HepG2 (cell line): ENCODE results near the gene ARHGDIG. TPM values are rescaled to one million over a fixed set of nuclear protein-coding genes. Genes with fewer than 3 reads are reported as not detected.

Experiments used
- CAMTA2 ChIP-seq: sonication (generic); formaldehyde crosslinking; IDR thresholded peaks from 2 replicates; pipeline ENCODE4 v1.4.0; 2020; ENCODE audit warnings: mild to moderate bottlenecking, missing genetic modification reagents, borderline replicate concordance
- GABPB1 ChIP-seq: IDR thresholded peaks from 2 replicates; pipeline ENCODE4 v1.6.1; 2016; ENCODE audit warnings: mild to moderate bottlenecking, missing genetic modification reagents, moderate library complexity, missing compliant biosample characterization
- HNF4G ChIP-seq, 2 experiments: sonication (generic) in 1 of 2; formaldehyde crosslinking in 1 of 2; IDR thresholded peaks; 2 replicates each; pipeline versions ENCODE4 v1.4.0 to v1.6.1; 2011 to 2020; ENCODE audit warnings: borderline replicate concordance in 2 of 2, low read depth in 2 of 2, mild to moderate bottlenecking in 2 of 2, low read length in 1 of 2, missing genetic modification reagents in 1 of 2, moderate library complexity in 1 of 2
- KDM4B ChIP-seq: sonication (generic); formaldehyde crosslinking; IDR thresholded peaks from 2 replicates; pipeline ENCODE4 v1.4.0; 2020; ENCODE audit warnings: missing genetic modification reagents
- KLF16 ChIP-seq, 2 experiments: sonication (generic) in 1 of 2; formaldehyde crosslinking in 1 of 2; IDR thresholded peaks; 2 replicates each; pipeline versions ENCODE4 v1.6.1 to v1.8.0; 2016 to 2023; ENCODE audit warnings: missing genetic modification reagents in 2 of 2, missing compliant biosample characterization in 1 of 2
- MAFF ChIP-seq: IDR thresholded peaks from 2 replicates; pipeline ENCODE4 v1.6.1; 2011; ENCODE audit warnings: low read depth, low read length, improper control_type of control experiment
- MAFK ChIP-seq, 2 experiments: IDR thresholded peaks in 1 of 2; conservative IDR thresholded peaks in 1 of 2; 2 replicates each; pipeline ENCODE4 v1.6.1; 2011; ENCODE audit warnings: improper control_type of control experiment in 2 of 2, low read length in 2 of 2
- MZF1 ChIP-seq: sonication (generic); formaldehyde crosslinking; IDR thresholded peaks from 2 replicates; pipeline ENCODE4 v1.8.1; 2023; ENCODE audit warnings: mild to moderate bottlenecking, missing genetic modification reagents, borderline replicate concordance
- RBM39 ChIP-seq: fragments of 200-400 bp; formaldehyde crosslinking; IDR thresholded peaks from one replicate; pipeline ENCODE4 v1.6.1; 2018; ENCODE audit warnings: antibody characterized with exemption, mild to moderate bottlenecking, low read depth, low read length; ENCODE audit not compliant: poor library complexity, severe bottlenecking
- REL ChIP-seq: sonication (generic); formaldehyde crosslinking; conservative IDR thresholded peaks from 2 replicates; pipeline ENCODE4 v1.8.0; 2022; ENCODE audit warnings: mild to moderate bottlenecking, missing genetic modification reagents, moderate library complexity
- SRSF4 ChIP-seq: fragments of 200-400 bp; formaldehyde crosslinking; IDR thresholded peaks from one replicate; pipeline ENCODE4 v1.6.1; 2018; ENCODE audit warnings: mild to moderate bottlenecking, low read depth, low read length, moderate library complexity; ENCODE audit not compliant: poor library complexity, severe bottlenecking
- ZBTB8A ChIP-seq: sonication (generic); formaldehyde crosslinking; IDR thresholded peaks from 2 replicates; pipeline ENCODE4 v1.4.0; 2020; ENCODE audit warnings: mild to moderate bottlenecking, low read depth, missing genetic modification reagents, borderline replicate concordance
- ZNF274 ChIP-seq: sonication (generic); formaldehyde crosslinking; IDR thresholded peaks from 2 replicates; pipeline ENCODE4 v1.5.1; 2020; ENCODE audit warnings: mild to moderate bottlenecking, missing genetic modification reagents
- ZNF317 ChIP-seq: sonication (generic); formaldehyde crosslinking; IDR thresholded peaks from 2 replicates; pipeline ENCODE4 v1.5.0; 2020; ENCODE audit warnings: mild to moderate bottlenecking, missing genetic modification reagents
- ZNF501 ChIP-seq: sonication (generic); formaldehyde crosslinking; IDR thresholded peaks from 2 replicates; pipeline ENCODE4 v1.5.1; 2020; ENCODE audit warnings: mild to moderate bottlenecking, moderate library complexity, missing genetic modification reagents
- ZNF547 ChIP-seq: sonication (generic); formaldehyde crosslinking; IDR thresholded peaks from 2 replicates; pipeline ENCODE4 v1.5.1; 2020; ENCODE audit warnings: mild to moderate bottlenecking, missing genetic modification reagents
- ZNF557 ChIP-seq: sonication (generic); formaldehyde crosslinking; IDR thresholded peaks from 2 replicates; pipeline ENCODE4 v1.4.0; 2020; ENCODE audit warnings: missing genetic modification reagents
- polyA plus RNA-seq, 8 experiments: library from polyadenylated mRNA; depleted of rRNA in 3 of 8; stranded (reverse) in 7 of 8; unstranded in 1 of 8; fragments of >200 nt; fragmentation: Illumina TruSeq in 4 of 8; extraction: Trizol in 4 of 8; gene quantifications; 2 replicates each; pipeline versions ENCODE4 v1.2.1 to v1.2.3, GENCODE V29; 2011 to 2016; ENCODE audit warnings: low read depth in 4 of 8, missing spikeins in 1 of 8, mixed read lengths in 1 of 8; ENCODE audit not compliant: insufficient read depth in 1 of 8
- total RNA-seq, 5 experiments: library from RNA; depleted of rRNA; stranded (reverse); fragments of >200 nt; fragmentation: Illumina TruSeq; extraction: Trizol; gene quantifications; 2 replicates each; pipeline ENCODE4 v1.2.3, GENCODE V29; 2016; ENCODE audit warnings: low read depth in 1 of 5
- TF ChIP-seq, protein P1 (sequence below): sonication (generic); formaldehyde crosslinking; IDR thresholded peaks from 2 replicates; pipeline ENCODE4 v1.4.0; 2020; ENCODE audit warnings: low read depth, mild to moderate bottlenecking, missing genetic modification reagents
- TF ChIP-seq, protein P2 (sequence below): sonication (generic); formaldehyde crosslinking; conservative IDR thresholded peaks from 2 replicates; pipeline ENCODE4 v1.4.0; 2020; ENCODE audit warnings: missing genetic modification reagents
- TF ChIP-seq, protein P3 (sequence below): sonication (generic); formaldehyde crosslinking; IDR thresholded peaks from 2 replicates; pipeline ENCODE4 v1.5.0; 2020; ENCODE audit warnings: mild to moderate bottlenecking, low read depth, missing genetic modification reagents, borderline replicate concordance
- TF ChIP-seq, protein P4 (sequence below): sonication (generic); formaldehyde crosslinking; conservative IDR thresholded peaks from 2 replicates; pipeline ENCODE4 v1.8.0; 2022; ENCODE audit warnings: missing genetic modification reagents

The ARHGDIG gene
- total and polyA plus RNA-seq, 2 of the 13 experiments (the other 11 are each of a cell fraction or from before 2014, with no cell fraction given) = 0.24 to 0.48 TPM

DNA sequence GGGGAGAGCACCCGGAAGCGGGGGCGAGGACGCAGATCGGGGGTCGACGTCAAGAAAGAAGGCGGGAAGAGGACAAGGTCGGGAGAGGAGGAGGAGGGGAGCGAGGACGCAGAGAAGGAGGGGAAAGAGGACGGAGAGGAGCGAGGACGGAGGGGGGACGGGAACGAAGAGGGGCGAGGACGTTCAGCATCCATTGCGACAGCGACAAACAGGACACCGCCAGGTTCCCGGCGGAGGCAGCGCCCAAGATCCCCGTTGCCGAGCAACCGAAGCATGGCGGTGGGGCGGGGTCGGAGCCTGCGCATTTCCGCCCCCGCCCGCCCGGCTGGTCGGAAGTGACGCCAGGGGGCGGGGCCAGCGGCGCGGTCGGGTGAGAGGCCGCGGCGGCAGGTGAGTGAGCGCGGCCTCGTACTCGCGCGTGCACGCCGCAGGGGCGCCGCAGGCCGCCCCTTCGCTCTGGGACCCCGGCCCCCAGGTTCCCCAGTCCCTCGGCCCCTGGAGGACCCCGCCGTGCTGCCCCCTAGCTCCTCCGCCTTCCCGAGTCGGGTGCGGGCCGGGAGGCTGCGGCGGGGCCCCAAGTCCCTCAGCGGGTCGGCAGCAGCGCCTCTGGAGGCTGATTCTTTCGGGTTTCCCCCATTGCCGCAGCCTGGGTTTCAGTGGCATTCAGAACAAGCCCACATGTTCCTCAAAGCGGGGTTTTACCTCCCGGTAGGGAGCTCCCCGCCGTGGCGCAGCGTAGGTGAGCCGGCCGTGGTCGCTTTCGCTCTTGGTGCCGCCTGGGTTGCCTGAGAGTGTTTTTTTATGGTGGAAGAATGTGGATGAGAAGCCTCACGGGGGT is 45.7 kb upstream of the ARHGDIG start, which contains the start of gene FAM234A (continued):
- no peak for TF ChIP-seq HNF4G (IDR thresholded peaks at IDR 0.05; ENCODE audit: borderline replicate concordance, low read depth, low read length)
- TF ChIP-seq HNF4G (CRISPR knock-in tag; IDR thresholded peaks at IDR 0.05; ENCODE audit: borderline replicate concordance, low read depth) = 0 out of 2 replicates have a peak, but pooled peaks have one; percentile 24
- no peak for TF ChIP-seq MAFK (conservative IDR thresholded peaks at IDR 0.05 in 1 of 2, IDR thresholded peaks at IDR 0.05 in 1 of 2; ENCODE audit: low read length in 2 of 2)
- TF ChIP-seq KLF16 (CRISPR knock-in tag; IDR thresholded peaks at IDR 0.05) = peak in 1 of 2 experiments; percentile 27; a peak in 2 of 4 replicates
- no peak for TF ChIP-seq RBM39
- TF ChIP-seq MZF1 (CRISPR knock-in tag) = no peak
- TF ChIP-seq, protein P1, sequence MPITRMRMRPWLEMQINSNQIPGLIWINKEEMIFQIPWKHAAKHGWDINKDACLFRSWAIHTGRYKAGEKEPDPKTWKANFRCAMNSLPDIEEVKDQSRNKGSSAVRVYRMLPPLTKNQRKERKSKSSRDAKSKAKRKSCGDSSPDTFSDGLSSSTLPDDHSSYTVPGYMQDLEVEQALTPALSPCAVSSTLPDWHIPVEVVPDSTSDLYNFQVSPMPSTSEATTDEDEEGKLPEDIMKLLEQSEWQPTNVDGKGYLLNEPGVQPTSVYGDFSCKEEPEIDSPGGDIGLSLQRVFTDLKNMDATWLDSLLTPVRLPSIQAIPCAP (CRISPR knock-in tag) = no peak
- TF ChIP-seq KDM4B (CRISPR knock-in tag) = 0 out of 2 replicates have a peak, but pooled peaks have one; percentile 32
- TF ChIP-seq MAFF = no peak
- TF ChIP-seq, protein P2, sequence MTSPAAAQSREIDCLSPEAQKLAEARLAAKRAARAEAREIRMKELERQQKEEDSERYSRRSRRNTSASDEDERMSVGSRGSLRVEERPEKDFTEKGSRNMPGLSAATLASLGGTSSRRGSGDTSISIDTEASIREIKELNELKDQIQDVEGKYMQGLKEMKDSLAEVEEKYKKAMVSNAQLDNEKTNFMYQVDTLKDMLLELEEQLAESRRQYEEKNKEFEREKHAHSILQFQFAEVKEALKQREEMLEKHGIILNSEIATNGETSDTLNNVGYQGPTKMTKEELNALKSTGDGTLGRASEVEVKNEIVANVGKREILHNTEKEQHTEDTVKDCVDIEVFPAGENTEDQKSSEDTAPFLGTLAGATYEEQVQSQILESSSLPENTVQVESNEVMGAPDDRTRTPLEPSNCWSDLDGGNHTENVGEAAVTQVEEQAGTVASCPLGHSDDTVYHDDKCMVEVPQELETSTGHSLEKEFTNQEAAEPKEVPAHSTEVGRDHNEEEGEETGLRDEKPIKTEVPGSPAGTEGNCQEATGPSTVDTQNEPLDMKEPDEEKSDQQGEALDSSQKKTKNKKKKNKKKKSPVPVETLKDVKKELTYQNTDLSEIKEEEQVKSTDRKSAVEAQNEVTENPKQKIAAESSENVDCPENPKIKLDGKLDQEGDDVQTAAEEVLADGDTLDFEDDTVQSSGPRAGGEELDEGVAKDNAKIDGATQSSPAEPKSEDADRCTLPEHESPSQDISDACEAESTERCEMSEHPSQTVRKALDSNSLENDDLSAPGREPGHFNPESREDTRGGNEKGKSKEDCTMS = no peak
- TF ChIP-seq GABPB1 = peak; percentile 94
- TF ChIP-seq ZBTB8A = no peak
- peak; percentile 54; the same call in 1 of the 2 replicates for TF ChIP-seq ZNF501 (CRISPR knock-in tag)
- TF ChIP-seq ZNF274 = no peak
- TF ChIP-seq REL (CRISPR knock-in tag) = no peak; the same call in 1 of the 2 replicates
- no peak for TF ChIP-seq SRSF4
- TF ChIP-seq, protein P3, sequence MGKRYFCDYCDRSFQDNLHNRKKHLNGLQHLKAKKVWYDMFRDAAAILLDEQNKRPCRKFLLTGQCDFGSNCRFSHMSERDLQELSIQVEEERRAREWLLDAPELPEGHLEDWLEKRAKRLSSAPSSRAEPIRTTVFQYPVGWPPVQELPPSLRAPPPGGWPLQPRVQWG (CRISPR knock-in tag) = no peak
- 0 out of 2 replicates have a peak, but pooled peaks have one; percentile 64 for TF ChIP-seq ZNF317 (CRISPR knock-in tag)
- TF ChIP-seq, protein P4, sequence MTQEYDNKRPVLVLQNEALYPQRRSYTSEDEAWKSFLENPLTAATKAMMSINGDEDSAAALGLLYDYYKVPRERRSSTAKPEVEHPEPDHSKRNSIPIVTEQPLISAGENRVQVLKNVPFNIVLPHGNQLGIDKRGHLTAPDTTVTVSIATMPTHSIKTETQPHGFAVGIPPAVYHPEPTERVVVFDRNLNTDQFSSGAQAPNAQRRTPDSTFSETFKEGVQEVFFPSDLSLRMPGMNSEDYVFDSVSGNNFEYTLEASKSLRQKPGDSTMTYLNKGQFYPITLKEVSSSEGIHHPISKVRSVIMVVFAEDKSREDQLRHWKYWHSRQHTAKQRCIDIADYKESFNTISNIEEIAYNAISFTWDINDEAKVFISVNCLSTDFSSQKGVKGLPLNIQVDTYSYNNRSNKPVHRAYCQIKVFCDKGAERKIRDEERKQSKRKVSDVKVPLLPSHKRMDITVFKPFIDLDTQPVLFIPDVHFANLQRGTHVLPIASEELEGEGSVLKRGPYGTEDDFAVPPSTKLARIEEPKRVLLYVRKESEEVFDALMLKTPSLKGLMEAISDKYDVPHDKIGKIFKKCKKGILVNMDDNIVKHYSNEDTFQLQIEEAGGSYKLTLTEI (CRISPR knock-in tag) = no peak
- TF ChIP-seq ZNF557 (CRISPR knock-in tag) = no peak
- 0 out of 2 replicates have a peak, but pooled peaks have one; percentile 39 for TF ChIP-seq CAMTA2 (CRISPR knock-in tag)
- peak; percentile 36; the same call in 1 of the 2 replicates for TF ChIP-seq ZNF547 (CRISPR knock-in tag)
